CD8-positive, alpha-beta memory T cell (primary cell): ENCODE measurements around the gene EDC4. TPM values are rescaled to one million over a fixed set of nuclear protein-coding genes. Genes with fewer than 3 reads are reported as not detected.
"Not testable (repeated sequence)": the region's sequence is repeated elsewhere in the genome, so short reads cannot be mapped to it uniquely, and the experiment has no call there.

Experiments used
- CTCF ChIA-PET: fragments of 350-600 bp; sonication (Branson Sonifier 250); formaldehyde crosslinking; loops from one replicate; lab custom pipeline; 2021; ENCODE audit warnings: antibody characterized with exemption; lab: Charles Lee
- POLR2A ChIA-PET: fragments of 350-600 bp; sonication (Branson Sonifier 250); formaldehyde crosslinking; loops from one replicate; lab custom pipeline; 2021; ENCODE audit warnings: antibody characterized with exemption; lab: Charles Lee
- DNase-seq, 5 donors: peaks; one replicate each; pipeline versions ENCODE4 v3.0.0 to v3.0.0-alpha.2; 2020 to 2022; ENCODE audit warnings: mixed read lengths in 1 of 5
- H3K27ac ChIP-seq: one replicate; pipeline ENCODE4 v1.7.0; 2013; ENCODE audit warnings: low read depth, mild to moderate bottlenecking, low read length, moderate library complexity
- H3K27me3 ChIP-seq: 2 replicates; pipeline ENCODE4 v1.7.0; 2013; ENCODE audit warnings: low read length, mild to moderate bottlenecking; ENCODE audit not compliant: insufficient read depth, poor library complexity, severe bottlenecking
- H3K36me3 ChIP-seq: 2 replicates; pipeline ENCODE4 v1.7.0; 2013; ENCODE audit warnings: mild to moderate bottlenecking, low read length, moderate library complexity; ENCODE audit not compliant: insufficient read depth
- H3K4me1 ChIP-seq: 2 replicates; pipeline ENCODE4 v1.7.0; 2013; ENCODE audit warnings: mild to moderate bottlenecking, low read length, moderate library complexity; ENCODE audit not compliant: insufficient read depth
- H3K4me3 ChIP-seq: 2 replicates; pipeline ENCODE4 v1.7.0; 2013; ENCODE audit warnings: mild to moderate bottlenecking, low read length
- H3K9me3 ChIP-seq: 2 replicates; pipeline ENCODE4 v1.7.0; 2013; ENCODE audit warnings: mild to moderate bottlenecking, low read length
- H3K27ac Mint-ChIP-seq, 8 donors: one replicate each; pipeline ENCODE4 v1.8.0; 2020 to 2021; ENCODE audit warnings: mixed read lengths in 8 of 8, mild to moderate bottlenecking in 6 of 8, inconsistent platforms in 3 of 8, moderate library complexity in 3 of 8
- H3K27me3 Mint-ChIP-seq, 2 donors: one replicate each; pipeline ENCODE4 v1.8.0; 2020 to 2021; ENCODE audit warnings: mixed read lengths in 2 of 2, mild to moderate bottlenecking in 1 of 2, moderate library complexity in 1 of 2
- H3K36me3 Mint-ChIP-seq, 3 donors: one replicate each; pipeline ENCODE4 v1.8.0; 2020 to 2021; ENCODE audit warnings: mixed read lengths in 3 of 3, inconsistent platforms in 1 of 3, mild to moderate bottlenecking in 1 of 3
- H3K4me1 Mint-ChIP-seq, 3 donors: one replicate each; pipeline ENCODE4 v1.8.0; 2020 to 2021; ENCODE audit warnings: mixed read lengths in 3 of 3, inconsistent platforms in 1 of 3, mild to moderate bottlenecking in 1 of 3
- H3K4me3 Mint-ChIP-seq, 7 donors: one replicate each; pipeline ENCODE4 v1.8.0; 2020 to 2021; ENCODE audit warnings: mixed read lengths in 7 of 7, mild to moderate bottlenecking in 6 of 7, moderate library complexity in 4 of 7, inconsistent platforms in 2 of 7
- H3K9me3 Mint-ChIP-seq, 5 donors: one replicate each; pipeline ENCODE4 v1.8.0; 2020 to 2022; ENCODE audit warnings: mixed read lengths in 5 of 5, mild to moderate bottlenecking in 3 of 5, moderate library complexity in 2 of 5, inconsistent platforms in 1 of 5
- polyA plus RNA-seq: library from polyadenylated mRNA; unstranded; fragments of 300-500 nt; fragmentation: Illumina TruSeq; gene quantifications from one replicate; pipeline ENCODE4 v1.2.3, GENCODE V29; 2021
- total RNA-seq, 2 experiments: library from RNA; stranded (reverse); gene quantifications; one replicate each; pipeline ENCODE4 v1.2.3, GENCODE V29; 2021

Gene EDC4
- total and polyA plus RNA-seq, 3 experiments from 2014 or later, result 30.1 to 108 (median 105) TPM

DNA sequence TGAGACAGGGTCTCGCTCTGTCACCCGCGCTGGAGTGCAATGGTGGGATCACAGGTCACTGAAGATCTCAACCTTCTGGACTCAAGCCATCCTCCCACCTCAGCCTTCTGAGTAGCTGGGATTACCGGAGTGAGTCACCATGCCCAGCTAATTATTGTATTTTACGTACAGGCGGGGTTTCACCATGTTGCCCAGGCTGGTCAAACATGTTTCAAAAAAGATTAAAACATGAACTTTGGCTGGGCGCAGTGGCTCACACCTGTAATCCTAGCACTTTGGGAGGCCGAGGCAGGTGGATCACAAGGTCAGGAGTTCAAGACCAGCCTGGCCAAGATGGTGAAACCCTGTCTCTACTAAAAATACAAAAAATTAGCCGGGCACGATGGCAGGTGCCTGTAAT lies 35.7 kb upstream of the EDC4 start:
- peaks cover 22% of the 10 kb centered on the region for H3K4me1 ChIP-seq
- CTCF ChIA-PET, result interaction anchor here (1.7 kb wide), 1 partner anchor 21 kb away, joined by 7 read pairs; no protein-coding TSS in a partner anchor
- H3K4me1 Mint-ChIP-seq, result peaks cover 19 to 25% (median 25%) of the 10 kb centered on the region in 3 donors
- DNase-seq, POLR2A ChIA-PET, H3K27me3 ChIP-seq, H3K27me3 Mint-ChIP-seq, H3K36me3 Mint-ChIP-seq, H3K9me3 Mint-ChIP-seq, H3K27ac Mint-ChIP-seq, H3K4me3 ChIP-seq, H3K36me3 ChIP-seq, H3K9me3 ChIP-seq, H3K27ac ChIP-seq, H3K4me3 Mint-ChIP-seq: not testable (repeated sequence)

DNA sequence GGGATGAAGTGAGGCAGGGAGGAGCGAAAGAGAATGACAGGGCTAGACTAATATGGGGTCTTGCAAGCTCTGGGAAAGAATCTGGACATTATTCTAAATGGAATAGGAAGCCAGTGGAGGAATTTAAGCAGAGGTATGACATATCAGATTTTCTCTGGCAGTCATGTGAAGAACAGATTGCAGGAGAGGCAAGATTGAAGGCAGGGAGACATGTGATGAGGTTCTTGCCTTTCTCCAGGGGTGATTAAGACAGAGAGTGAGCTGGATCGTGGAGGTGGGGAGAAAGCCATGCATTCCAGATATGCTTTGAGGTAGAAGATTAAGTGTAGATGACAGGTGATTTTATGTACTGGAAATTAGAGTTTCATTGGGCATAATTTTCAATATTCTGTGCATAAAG lies 35.0 kb upstream of the EDC4 start:
- peaks cover 14 to 22% (median 18%) of the 10 kb centered on the region in 3 donors for H3K4me1 Mint-ChIP-seq
- H3K9me3 Mint-ChIP-seq, result no peaks in the 10 kb centered on the region
- CTCF ChIA-PET, result interaction anchor here (1.7 kb wide), 1 partner anchor 21 kb away, joined by 7 read pairs; no protein-coding TSS in a partner anchor
- Histone ChIP-seq H3K4me3 (no peak overlapping the region), H3K4me1 (peaks cover 17% of the 10 kb centered on the region), H3K9me3 (no peaks in the 10 kb centered on the region), H3K27ac (no peak overlapping the region), H3K27me3 (no peaks in the 10 kb centered on the region), H3K36me3 (no peaks in the 10 kb centered on the region)
- peak overlapping the region in 1 of 7 donors; percentile 40 for H3K4me3 Mint-ChIP-seq
- POLR2A ChIA-PET, result interaction anchor here (0.6 kb wide), 1 partner anchor 34 kb away, joined by 4 read pairs; no protein-coding TSS in a partner anchor
- no peak for DNase-seq
- H3K27ac Mint-ChIP-seq, result peak overlapping the region in 1 of 8 donors; percentile 14
- peaks cover 0 to 1% of the 10 kb centered on the region in 2 donors for H3K27me3 Mint-ChIP-seq
- peaks cover 0 to 11% (median 0%) of the 10 kb centered on the region in 3 donors for H3K36me3 Mint-ChIP-seq

DNA sequence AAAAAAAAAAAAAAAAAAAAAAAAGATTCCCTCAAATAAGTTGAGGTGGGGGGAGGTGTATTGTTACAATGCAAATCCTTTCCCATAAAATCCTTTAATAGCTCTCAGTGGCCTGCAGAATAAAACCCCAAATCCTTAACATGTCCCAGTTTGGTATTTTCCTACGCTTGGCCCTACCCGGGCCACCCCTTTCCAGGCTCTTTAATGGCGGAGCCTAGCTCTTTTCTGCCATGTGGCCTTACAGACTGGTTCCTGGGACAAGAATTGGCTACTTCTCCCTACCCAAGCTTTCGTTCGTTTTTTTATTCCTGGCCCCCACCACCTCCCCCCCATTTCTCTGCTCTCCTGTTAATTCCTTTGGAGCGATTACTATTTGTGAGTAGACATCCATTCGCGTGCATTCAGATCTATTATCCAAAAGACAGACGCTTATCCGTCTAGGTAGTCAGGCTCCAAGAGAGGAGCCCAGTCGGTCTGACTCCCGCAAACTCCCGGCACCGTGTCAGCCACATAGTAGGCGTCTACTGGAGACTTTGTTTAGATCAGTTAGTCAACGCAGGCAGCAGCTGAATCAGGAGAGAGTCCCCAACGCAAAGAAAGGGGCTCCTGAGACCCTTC lies 31.5 kb upstream of the EDC4 start:
- peak overlapping the region; percentile 90 for H3K27ac ChIP-seq
- H3K4me3 Mint-ChIP-seq, result peak overlapping the region; percentile 26 to 99 (median 96)
- peaks cover 0 to 23% (median 0%) of the 10 kb centered on the region in 3 donors for H3K36me3 Mint-ChIP-seq
- H3K9me3 ChIP-seq, result no peaks in the 10 kb centered on the region
- no peaks in the 10 kb centered on the region for H3K9me3 Mint-ChIP-seq
- peak overlapping the region; percentile 75 to 99 (median 98) for H3K27ac Mint-ChIP-seq
- ChIA-PET POLR2A (no interaction called here), CTCF (interaction anchor here (1.0 to 3.2 kb wide), 5 partner anchors 24 to 42 kb away, joined by 3 to 20 read pairs (median 4); no protein-coding TSS in a partner anchor)
- peaks cover 33 to 43% (median 39%) of the 10 kb centered on the region in 3 donors for H3K4me1 Mint-ChIP-seq
- H3K36me3 ChIP-seq, result no peaks in the 10 kb centered on the region
- no peak for DNase-seq
- no peaks in the 10 kb centered on the region for H3K27me3 Mint-ChIP-seq
- H3K4me1 ChIP-seq, result peaks cover 41% of the 10 kb centered on the region
- H3K27me3 ChIP-seq, result no peaks in the 10 kb centered on the region
- H3K4me3 ChIP-seq, result peak overlapping the region; percentile 99

- Mint-ChIP-seq H3K36me3 (peaks cover 0 to 24% (median 0%) of the 10 kb centered on the region in 3 donors), H3K27me3 (no peaks in the 10 kb centered on the region), H3K4me1 (peaks cover 33 to 43% (median 39%) of the 10 kb centered on the region in 3 donors), H3K4me3 (peak within 1 kb of the TSS; percentile 94 to 99 (median 96)), H3K27ac (peak within 1 kb of the TSS; percentile 95 to 99 (median 98)), H3K9me3 (no peaks in the 10 kb centered on the region)
- Histone ChIP-seq H3K4me3 (peak within 1 kb of the TSS; percentile 99), H3K4me1 (peaks cover 41% of the 10 kb centered on the region), H3K27ac (peak within 1 kb of the TSS; percentile 90), H3K9me3 (no peaks in the 10 kb centered on the region), H3K27me3 (no peaks in the 10 kb centered on the region), H3K36me3 (no peaks in the 10 kb centered on the region)
- peak; percentile 89 to 97 (median 95) for DNase-seq
- CTCF ChIA-PET, result interaction anchor here (1.0 to 3.2 kb wide), 4 partner anchors 23 to 32 kb away, joined by 3 to 20 read pairs (median 5); no protein-coding TSS in a partner anchor
- POLR2A ChIA-PET, result interaction anchor here (1.7 to 2.1 kb wide), 2 partner anchors 25 to 94 kb away, joined by 5 to 12 read pairs; partner anchors contain the start of gene PSMB10
Observed at GRCh38 chr16:67841816-67842508, 30.9 kb upstream of the EDC4 start, which contains the start of gene THAP11. THAP11 (plus strand) TSS chr16:67842320; CDS start chr16:67842555, 235 bp downstream.

GRCh38 chr16:67842509-67843342 lies 30.1 kb upstream of the EDC4 start:
- peak; percentile 48 to 82 (median 73) for DNase-seq
- H3K27ac Mint-ChIP-seq, result peak overlapping the region; percentile 91 to 99 (median 96)
- POLR2A ChIA-PET, result interaction anchor here (0.9 to 2.1 kb wide), 5 partner anchors 26 to 280 kb away, joined by 4 to 12 read pairs (median 5); partner anchors contain the start of genes EDC4, PSMB10, RANBP10 and TSNAXIP1
- Histone ChIP-seq H3K9me3 (no peaks in the 10 kb centered on the region), H3K27ac (peak overlapping the region; percentile 90), H3K27me3 (no peaks in the 10 kb centered on the region), H3K4me3 (peak overlapping the region; percentile 99), H3K36me3 (no peaks in the 10 kb centered on the region), H3K4me1 (peaks cover 46% of the 10 kb centered on the region)
- H3K9me3 Mint-ChIP-seq, result no peaks in the 10 kb centered on the region
- CTCF ChIA-PET, result interaction anchor here (0.8 to 1.7 kb wide), 5 partner anchors 9 to 72 kb away, joined by 3 to 7 read pairs (median 3); no protein-coding TSS in a partner anchor
- peak overlapping the region; percentile 90 to 98 (median 94) for H3K4me3 Mint-ChIP-seq
- H3K36me3 Mint-ChIP-seq, result peaks cover 0 to 24% (median 0%) of the 10 kb centered on the region in 3 donors
- H3K27me3 Mint-ChIP-seq, result no peaks in the 10 kb centered on the region
- peaks cover 36 to 47% (median 44%) of the 10 kb centered on the region in 3 donors for H3K4me1 Mint-ChIP-seq

GRCh38 chr16:67843343-67843765 lies 29.5 kb upstream of the EDC4 start:
- peak overlapping the region; percentile 90 to 98 (median 94) for H3K4me3 Mint-ChIP-seq
- H3K27me3 Mint-ChIP-seq, result no peaks in the 10 kb centered on the region
- H3K9me3 Mint-ChIP-seq, result no peaks in the 10 kb centered on the region
- peak overlapping the region; percentile 54 for H3K27ac ChIP-seq
- CTCF ChIA-PET, result interaction anchor here (0.8 to 1.7 kb wide), 5 partner anchors 9 to 72 kb away, joined by 3 to 7 read pairs (median 3); no protein-coding TSS in a partner anchor
- H3K36me3 ChIP-seq, result no peaks in the 10 kb centered on the region
- peaks cover 40 to 52% (median 50%) of the 10 kb centered on the region in 3 donors for H3K4me1 Mint-ChIP-seq
- H3K4me1 ChIP-seq, result peaks cover 52% of the 10 kb centered on the region
- H3K36me3 Mint-ChIP-seq, result peaks cover 0 to 24% (median 0%) of the 10 kb centered on the region in 3 donors
- H3K27me3 ChIP-seq, result no peaks in the 10 kb centered on the region
- POLR2A ChIA-PET, result interaction anchor here (0.9 to 2.1 kb wide), 5 partner anchors 26 to 280 kb away, joined by 4 to 12 read pairs (median 5); partner anchors contain the start of genes EDC4, PSMB10, RANBP10 and TSNAXIP1
- H3K4me3 ChIP-seq, result peak overlapping the region; percentile 99
- H3K27ac Mint-ChIP-seq, result peak overlapping the region; percentile 91 to 99 (median 96)
- H3K9me3 ChIP-seq, result no peaks in the 10 kb centered on the region
- no peak for DNase-seq

- H3K27ac ChIP-seq, result no peak overlapping the region
- ChIA-PET CTCF (interaction anchor here (0.8 to 3.2 kb wide), 7 partner anchors 10 to 323 kb away, joined by 3 to 23 read pairs (median 6); partner anchors contain the start of genes RANBP10 and TSNAXIP1), POLR2A (interaction anchor here (1.0 to 3.1 kb wide), 5 partner anchors 11 to 91 kb away, joined by 3 to 12 read pairs (median 5); partner anchors contain the start of genes EDC4, PSMB10, RANBP10 and TSNAXIP1)
- Mint-ChIP-seq H3K27ac (peak overlapping the region; percentile 23 to 99 (median 86)), H3K27me3 (no peaks in the 10 kb centered on the region), H3K4me3 (peak overlapping the region; percentile 57 to 98 (median 87)), H3K36me3 (peaks cover 0 to 24% (median 0%) of the 10 kb centered on the region in 3 donors), H3K9me3 (no peaks in the 10 kb centered on the region), H3K4me1 (peaks cover 43 to 58% (median 57%) of the 10 kb centered on the region in 3 donors)
- DNase-seq, result no peak
- peaks cover 58% of the 10 kb centered on the region for H3K4me1 ChIP-seq
- H3K9me3 ChIP-seq, result no peaks in the 10 kb centered on the region
- H3K27me3 ChIP-seq, result no peaks in the 10 kb centered on the region
- H3K36me3 ChIP-seq, result no peaks in the 10 kb centered on the region
- H3K4me3 ChIP-seq, result peak overlapping the region; percentile 46
Observed at GRCh38 chr16:67844497-67844896, 28.4 kb upstream of the EDC4 start.
